GM12878 (cell line): ENCODE results near the gene PAPOLG. TPM values are rescaled to one million over a fixed set of nuclear protein-coding genes. Genes with fewer than 3 reads are reported as not detected.

Experiments
- ATAC-seq: fragments of 200-7000 bp; cut with Tn5 transposase; 3 replicates; pipeline ENCODE4 v1.9.1; 2020; ENCODE audit warnings: mild to moderate bottlenecking, moderate library complexity
- BruUV-seq: library from RNA; stranded (reverse); fragments of 400-500 nt; replicated peaks from 2 replicates; lab custom pipeline; 2021; lab: Mats Ljungman, UMichigan
- CTCF ChIA-PET: fragments of 300-600 bp; sonication (Branson Sonifier 250); formaldehyde crosslinking; extraction: SDS; loops from one replicate; lab custom pipeline; 2021; ENCODE audit warnings: inconsistent platforms; lab: Yijun Ruan, JAX
- POLR2A ChIA-PET: fragments of 350-600 bp; formaldehyde crosslinking; extraction: SDS; loops from one replicate; lab custom pipeline; 2021; ENCODE audit warnings: inconsistent platforms; lab: Charles Lee
- RAD21 ChIA-PET: fragments of 300-600 bp; sonication (Branson Sonifier 250); formaldehyde crosslinking; loops from one replicate; lab custom pipeline; 2023; ENCODE audit warnings: antibody characterized with exemption; ENCODE audit not compliant: unreplicated experiment; lab: Charles Lee
- SMC1A ChIA-PET: fragments of 300-600 bp; sonication (Branson Sonifier 250); formaldehyde crosslinking; loops from one replicate; lab custom pipeline; 2023; ENCODE audit not compliant: unreplicated experiment, uncharacterized antibody; lab: Charles Lee
- DNase-seq: peaks from one replicate; pipeline ENCODE4 v3.0.0-alpha.2; 2011; ENCODE audit warnings: low read depth, low spot score
- FAIRE-seq: peaks from 3 replicates; lab custom pipeline; 2011; peaks lifted over from hg19 to GRCh38; lab: Jason Lieb, UNC
- H2AFZ ChIP-seq: 2 replicates; pipeline ENCODE4 v1.6.0; 2011; ENCODE audit warnings: low read depth, low read length, control low read depth; ENCODE audit not compliant: control insufficient read depth
- H3K27ac ChIP-seq: 2 replicates; pipeline ENCODE4 v1.5.1; 2011; ENCODE audit warnings: control low read depth; ENCODE audit not compliant: control insufficient read depth, insufficient read depth
- H3K27me3 ChIP-seq, 2 experiments: replicated peaks in 1 of 2; 2 replicates each; pipeline versions ENCODE4 v1.6.0 to v1.6.1; 2011; ENCODE audit warnings: low read length in 1 of 2; ENCODE audit not compliant: control insufficient read depth in 2 of 2, insufficient read depth in 2 of 2
- H3K36me3 ChIP-seq, 2 experiments: 2 replicates each; pipeline ENCODE4 v1.5.1; 2011; ENCODE audit warnings: low read length in 1 of 2; ENCODE audit not compliant: control insufficient read depth in 2 of 2, insufficient read depth in 2 of 2
- H3K4me1 ChIP-seq: 2 replicates; pipeline ENCODE4 v1.6.1; 2011; ENCODE audit warnings: mild to moderate bottlenecking, low read length, moderate library complexity, mixed read lengths; ENCODE audit not compliant: control insufficient read depth, insufficient read depth
- H3K4me2 ChIP-seq: 2 replicates; pipeline ENCODE4 v1.6.0; 2011; ENCODE audit warnings: control low read depth; ENCODE audit not compliant: control insufficient read depth, insufficient read depth
- H3K4me3 ChIP-seq: fragments of 200-600 bp; sonication (generic); 2 replicates; pipeline ENCODE4 v1.5.1; 2016
- H3K79me2 ChIP-seq: 2 replicates; pipeline ENCODE4 v1.6.0; 2011; ENCODE audit warnings: low read length; ENCODE audit not compliant: control insufficient read depth, insufficient read depth
- H3K9ac ChIP-seq: 2 replicates; pipeline ENCODE4 v1.8.0; 2011; ENCODE audit warnings: low read length, control low read depth, mixed read lengths; ENCODE audit not compliant: control insufficient read depth, insufficient read depth
- H3K9me3 ChIP-seq: replicated peaks from 3 replicates; pipeline ENCODE4 v1.5.1; 2011; ENCODE audit warnings: mild to moderate bottlenecking, low read length; ENCODE audit not compliant: control insufficient read depth, insufficient read depth
- H4K20me1 ChIP-seq: 2 replicates; pipeline ENCODE4 v1.6.0; 2011; ENCODE audit not compliant: control insufficient read depth, insufficient read depth
- CREB1 ChIP-seq: IDR thresholded peaks from 2 replicates; pipeline ENCODE4 v1.6.1; 2012; ENCODE audit warnings: low read depth, mild to moderate bottlenecking, inconsistent platforms
- ESRRA ChIP-seq: IDR thresholded peaks from 2 replicates; pipeline ENCODE4 v1.6.1; 2012; ENCODE audit warnings: mild to moderate bottlenecking, low read length, improper control_type of control experiment
- EZH2 ChIP-seq: IDR thresholded peaks from 2 replicates; pipeline ENCODE4 v1.6.1; 2012; ENCODE audit warnings: low read depth, mild to moderate bottlenecking, control low read depth, inconsistent platforms, low read length, borderline replicate concordance; ENCODE audit not compliant: control insufficient read depth
- FOS ChIP-seq: IDR thresholded peaks from 3 replicates; pipeline ENCODE4 v1.6.1; 2011; ENCODE audit warnings: borderline replicate concordance; ENCODE audit not compliant: insufficient read length; ENCODE audit errors: extremely low read depth
- FOXM1 ChIP-seq: IDR thresholded peaks from 2 replicates; pipeline ENCODE4 v1.6.1; 2012; ENCODE audit warnings: low read depth, mild to moderate bottlenecking, inconsistent platforms, low read length, moderate library complexity
- LARP7 ChIP-seq: fragments of 450-650 bp; IDR thresholded peaks from 2 replicates; pipeline ENCODE4 v1.6.1; 2017; ENCODE audit warnings: mild to moderate bottlenecking
- MEF2B ChIP-seq: fragments of 450-650 bp; IDR thresholded peaks from 2 replicates; pipeline ENCODE4 v1.6.1; 2018; ENCODE audit warnings: mild to moderate bottlenecking, moderate library complexity; ENCODE audit not compliant: partially characterized antibody, poor library complexity, severe bottlenecking
- MTA2 ChIP-seq: fragments of 450-650 bp; IDR thresholded peaks from 2 replicates; pipeline ENCODE4 v1.6.1; 2016; ENCODE audit warnings: low read depth, mild to moderate bottlenecking, moderate library complexity
- NFIC ChIP-seq: IDR thresholded peaks from 2 replicates; pipeline ENCODE4 v1.6.1; 2012; ENCODE audit warnings: low read depth, mild to moderate bottlenecking, inconsistent platforms, low read length, moderate library complexity
- NKRF ChIP-seq: fragments of 450-650 bp; conservative IDR thresholded peaks from 2 replicates; pipeline ENCODE4 v1.6.1; 2017; ENCODE audit warnings: mild to moderate bottlenecking, moderate library complexity
- PAX8 ChIP-seq: fragments of 450-650 bp; IDR thresholded peaks from 2 replicates; pipeline ENCODE4 v1.6.1; 2017; ENCODE audit warnings: mild to moderate bottlenecking, moderate library complexity
- POLR2A ChIP-seq: IDR thresholded peaks from 2 replicates; pipeline ENCODE4 v1.6.1; 2011; ENCODE audit warnings: low read depth, mild to moderate bottlenecking, low read length
- POLR2AphosphoS5 ChIP-seq: IDR thresholded peaks from 2 replicates; pipeline ENCODE4 v1.6.1; 2011; ENCODE audit warnings: mild to moderate bottlenecking, low read length, inconsistent platforms
- RB1 ChIP-seq: fragments of 450-650 bp; formaldehyde crosslinking; IDR thresholded peaks from 2 replicates; pipeline ENCODE4 v1.6.1; 2017; ENCODE audit warnings: mild to moderate bottlenecking, borderline replicate concordance
- SP1 ChIP-seq: IDR thresholded peaks from one replicate; pipeline ENCODE4 v1.6.1; 2011; ENCODE audit warnings: low read depth, low read length
- ZSCAN29 ChIP-seq: fragments of 450-650 bp; IDR thresholded peaks from 2 replicates; pipeline ENCODE4 v1.6.1; 2017; ENCODE audit warnings: mild to moderate bottlenecking, moderate library complexity
- WGBS: methylation state at CpG from one replicate; pipeline ENCODE4 v1.1.6; 2016; ENCODE audit warnings: low lambda C conversion rate; ENCODE audit not compliant: insufficient replicate concordance, insufficient coverage; ENCODE audit errors: missing lambda C conversion rate; 5-methylcytosine and 5-hydroxymethylcytosine counted together
- in situ Hi-C: fragments of 300-500 bp; cut with MboI; formaldehyde crosslinking; loops from 9 replicates; pipeline ENCODE4 v1.14.3; 2018; ENCODE audit warnings: mixed read lengths
- intact Hi-C: fragments of 100-400 bp; cut with micrococcal nuclease; formaldehyde crosslinking; loops from one replicate; pipeline ENCODE4 v1.14.2; 2022; ENCODE audit not compliant: unreplicated experiment
- polyA plus RNA-seq, 11 experiments: library from polyadenylated mRNA; depleted of rRNA in 4 of 11; unstranded in 6 of 11; stranded (reverse) in 5 of 11; fragments of >200 nt; fragmentation: Nextera tagmentation in 4 of 11; fragmentation: Illumina TruSeq in 1 of 11; extraction: Ambion mirVana in 4 of 11; extraction: Trizol in 1 of 11; gene quantifications; 1 replicate in 1 of 11; 2 replicates in 10 of 11; pipeline versions ENCODE4 v1.2.1 to v1.2.3, GENCODE V29; 2011 to 2016; ENCODE audit warnings: inconsistent platforms in 2 of 11, missing spikeins in 2 of 11, low read depth in 1 of 11
- total RNA-seq, 4 experiments: library from RNA; depleted of rRNA in 3 of 4; stranded (reverse); fragments of >200 nt in 3 of 4; fragmentation: Illumina TruSeq in 1 of 4; extraction: Trizol in 1 of 4; gene quantifications; 2 replicates each; pipeline versions ENCODE4 v1.2.1 to v1.2.3, GENCODE V29; 2013 to 2021

The PAPOLG gene
- total and polyA plus RNA-seq, 10 of the 15 experiments (the other 5 are each of a cell fraction or from before 2014, with no cell fraction given), result 4.2 to 15.8 (median 10.7) TPM

- POLR2A ChIA-PET, result no interaction called here
- in situ Hi-C loops, result loop anchor here (5.0 kb wide), 1 partner anchor 204 kb away; no protein-coding TSS in a partner anchor
Observed at GRCh38 chr2:60793169-60793568, 37.1 kb downstream of the PAPOLG start.

More at GRCh38 chr2:60793169-60793568, 37.1 kb downstream of the PAPOLG start:
- Histone ChIP-seq H3K4me2 (no peak overlapping the region), H3K9me3 (no peaks in the 10 kb centered on the region), H2AFZ (no peak overlapping the region), H3K36me3 (peaks cover 0 to 21% of the 10 kb centered on the region in 2 experiments; a peak in 3 of 4 replicates), H3K79me2 (no peaks in the 10 kb centered on the region), H3K4me1 (peaks cover 16% of the 10 kb centered on the region), H4K20me1 (no peaks in the 10 kb centered on the region), H3K27ac (no peak overlapping the region), H3K9ac (no peak overlapping the region), H3K4me3 (no peak overlapping the region), H3K27me3 (no peaks in the 10 kb centered on the region)
- ChIA-PET CTCF (interaction anchor here (0.9 to 7.9 kb wide), 4 partner anchors 10 to 419 kb away, joined by 3 to 118 read pairs (median 4); no protein-coding TSS in a partner anchor), RAD21 (interaction anchor here (0.8 to 2.2 kb wide), 4 partner anchors 23 to 206 kb away, joined by 3 to 21 read pairs (median 4); no protein-coding TSS in a partner anchor), SMC1A (interaction anchor here (0.9 to 3.1 kb wide), 5 partner anchors 9 to 386 kb away, joined by 3 to 24 read pairs (median 5); no protein-coding TSS in a partner anchor)
- no peak for FAIRE-seq
- ATAC-seq, result no peak
- BruUV-seq, result no TSS peak
- WGBS, result 96% methylated on average over 2 of the region's 2 CpGs
- TF ChIP-seq PAX8 (no peak), SP1 (no peak), ESRRA (no peak), MTA2 (no peak), POLR2AphosphoS5 (no peak), MEF2B (no peak), NFIC (no peak), NKRF (no peak), ZSCAN29 (no peak), RB1 (no peak), POLR2A (no peak), CREB1 (no peak), FOXM1 (no peak), LARP7 (no peak), EZH2 (no peak), FOS (no peak)
- no peak for DNase-seq
- intact Hi-C loops, result loop anchor here (10.0 kb wide), 1 partner anchor 382 kb away; no protein-coding TSS in a partner anchor
